GM18519 (cell line): ENCODE data around the gene PRRG4.

Source experiments
- ATAC-seq: cut with Tn5 transposase; IDR thresholded peaks from one replicate; pipeline ENCODE4 v1.9.1; 2021; ENCODE audit warnings: mild to moderate bottlenecking, moderate library complexity; ENCODE audit not compliant: unreplicated experiment, low FRiP score

PRRG4 gene

GRCh38 chr11:32905028-32905667 is 75.4 kb downstream of the PRRG4 start:
- ATAC-seq = no peak
